DMS114 treated with DMSO at 0.1 percent for 48 hours (cell line): ENCODE results near the gene TNFRSF21.

Experiments used
- DNase-seq: peaks from one replicate; lab custom pipeline; 2025; ENCODE audit not compliant: unreplicated experiment; lab: John Stamatoyannopoulos, UW

TNFRSF21 gene

DNA sequence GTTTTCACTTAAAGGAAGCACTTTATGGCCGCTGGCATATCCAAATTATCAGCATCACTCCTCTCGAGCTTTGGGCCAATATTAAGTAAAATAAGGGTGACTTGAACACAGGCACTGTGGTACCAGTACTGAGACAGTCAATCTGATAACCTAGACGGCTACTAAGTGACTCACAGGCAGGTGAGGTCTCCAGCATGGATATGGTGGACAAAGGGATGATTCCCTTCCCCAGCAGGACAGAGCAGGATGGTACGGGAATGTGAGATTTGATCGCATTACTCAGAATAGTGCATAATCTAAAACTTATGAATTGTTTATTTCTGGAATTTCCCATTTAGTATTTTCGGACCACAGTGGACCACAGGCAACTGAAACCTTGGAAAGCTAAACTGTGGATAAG lies 55.7 kb downstream of the TNFRSF21 start:
- DNase-seq = no peak

DNA sequence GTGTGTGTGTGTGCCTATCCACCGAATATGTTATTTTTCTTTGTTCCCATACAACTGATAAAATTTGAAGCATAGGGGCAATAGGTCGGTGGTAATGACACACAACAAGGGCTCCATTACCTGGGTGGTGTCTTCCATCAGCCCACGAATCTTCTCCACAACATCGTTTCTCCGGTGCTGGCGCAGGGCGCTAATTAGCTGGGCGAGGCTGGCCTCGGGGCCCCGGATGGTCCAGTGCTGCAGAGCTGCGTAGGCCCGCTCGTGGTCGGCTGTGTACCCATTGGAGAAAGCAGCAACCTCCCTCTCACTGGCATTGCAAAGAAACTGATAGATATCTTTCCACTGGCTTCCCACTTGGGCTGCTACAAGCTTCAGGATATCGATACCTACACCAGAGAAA lies 56.6 kb downstream of the TNFRSF21 start:
- no peak for DNase-seq

DNA sequence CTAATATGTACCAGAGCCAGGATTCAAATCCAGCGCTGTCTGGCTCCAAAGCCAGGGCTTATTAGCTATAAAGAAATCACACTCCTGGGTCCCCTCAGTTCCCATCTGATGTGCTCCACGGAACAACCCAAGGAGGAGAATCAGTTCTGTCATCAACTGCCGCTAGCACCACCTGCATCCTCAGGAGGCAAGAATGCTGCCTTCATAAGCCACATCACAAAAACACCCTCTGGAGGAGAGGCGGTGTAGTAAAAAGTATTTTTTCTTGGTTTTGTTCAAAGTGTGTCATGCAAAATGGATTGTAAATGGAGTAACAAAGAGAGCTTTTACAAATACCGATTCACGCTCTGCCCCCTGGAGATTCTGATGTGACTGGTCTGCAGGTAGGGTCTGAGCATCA lies 57.1 kb downstream of the TNFRSF21 start:
- DNase-seq = no peak

DNA sequence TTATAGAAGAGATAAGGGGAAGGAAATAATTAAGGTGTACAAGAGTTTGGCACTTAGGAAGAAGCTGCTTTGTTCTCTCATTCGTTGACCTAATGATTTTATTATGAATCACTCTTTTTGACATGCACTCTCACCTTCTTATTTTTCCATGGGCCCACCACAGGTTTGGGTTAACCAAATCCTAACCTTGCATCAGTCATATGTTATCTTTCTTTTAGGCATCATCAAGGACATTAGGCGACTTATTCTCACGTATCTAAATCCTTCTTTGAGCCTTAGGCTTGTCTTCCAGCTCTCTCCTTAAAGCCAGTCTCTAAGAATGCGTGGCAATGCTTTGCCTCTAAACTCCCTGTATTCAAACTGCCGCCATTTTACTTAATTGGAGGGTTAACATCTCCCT lies 58.3 kb downstream of the TNFRSF21 start:
- no peak for DNase-seq

DNA sequence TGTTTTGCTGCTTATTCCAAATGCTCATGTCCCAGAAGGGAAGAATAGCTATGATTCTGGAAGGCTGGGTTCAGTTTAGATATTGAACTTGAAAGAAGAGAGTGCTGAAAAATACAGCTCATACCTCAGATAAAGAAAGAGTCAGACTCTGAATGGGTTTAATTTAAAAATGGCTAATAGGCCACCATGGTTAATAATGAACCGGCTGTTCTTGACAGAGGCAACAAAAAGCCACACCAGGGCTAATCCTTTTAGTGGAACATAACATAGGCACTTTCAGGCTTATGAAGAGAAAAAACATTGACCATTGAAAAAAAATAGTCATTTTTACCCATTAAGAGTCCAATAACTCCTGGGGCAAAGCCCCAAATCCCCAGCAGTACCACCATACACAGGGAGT lies 59.4 kb downstream of the TNFRSF21 start:
- no peak for DNase-seq

DNA sequence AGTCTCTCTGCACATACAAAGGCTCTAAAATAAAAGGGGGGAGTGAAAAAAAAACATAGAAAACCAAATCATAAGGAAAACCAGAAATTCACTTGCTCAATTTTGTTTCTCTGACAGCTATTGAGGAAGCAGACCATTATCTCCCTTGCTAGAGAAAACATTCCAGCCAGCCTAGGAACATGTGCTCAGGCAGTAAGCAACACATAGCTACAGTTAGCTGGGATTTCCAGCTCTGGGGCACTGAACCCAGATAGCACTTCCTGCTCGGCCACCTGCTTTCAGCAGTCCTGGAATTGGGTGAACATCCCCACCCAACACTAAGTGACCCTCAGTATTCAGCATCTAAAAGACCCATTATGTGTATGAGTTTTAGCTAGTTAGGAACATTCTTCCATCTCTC lies 61.3 kb downstream of the TNFRSF21 start:
- no peak for DNase-seq

DNA sequence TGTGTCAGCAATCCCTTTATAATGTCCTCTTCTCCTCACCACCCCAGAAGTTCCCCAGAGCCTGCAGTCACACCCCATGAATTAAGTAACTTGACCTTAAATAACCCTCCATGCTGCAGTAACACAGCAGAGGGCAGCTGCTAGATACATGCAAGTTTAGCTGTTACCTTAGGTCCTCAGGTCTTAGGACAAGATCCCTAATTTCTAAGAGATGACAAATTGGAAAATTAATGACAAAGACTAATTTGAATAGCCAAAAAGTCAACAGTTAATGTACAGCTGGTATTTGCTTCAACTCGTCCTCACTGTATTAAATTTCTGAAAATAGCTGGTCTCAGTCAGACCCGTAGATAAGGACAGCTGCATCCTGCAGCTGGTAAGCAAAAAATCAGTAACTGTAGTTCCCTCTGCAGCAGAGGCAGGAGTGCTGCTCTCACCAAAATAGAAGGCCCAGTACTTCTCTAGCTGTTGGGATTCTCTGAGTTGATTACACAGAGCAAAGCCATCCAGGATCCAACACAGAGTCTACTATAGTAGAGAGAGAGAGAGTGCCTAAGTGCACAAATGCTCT lies 62.4 kb downstream of the TNFRSF21 start:
- no peak for DNase-seq

DNA sequence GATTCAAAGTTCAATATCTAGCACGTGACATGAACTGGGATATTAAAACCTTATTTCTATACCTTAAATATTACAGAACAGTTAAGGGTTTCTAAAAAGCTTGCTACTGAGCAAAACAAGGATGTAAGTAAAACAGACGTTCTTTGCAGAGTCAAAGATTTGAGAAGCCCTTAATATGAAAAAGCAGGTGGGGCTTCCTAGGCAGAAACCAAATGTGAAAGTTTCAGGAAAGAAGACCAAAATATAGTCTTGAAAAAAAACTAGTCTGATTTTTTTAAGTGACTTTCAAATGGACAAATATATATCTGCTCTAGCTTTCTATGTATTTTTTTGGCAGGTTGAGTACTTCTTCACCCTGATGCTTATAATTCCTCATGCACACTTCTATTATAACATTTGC lies 63.2 kb downstream of the TNFRSF21 start:
- no peak for DNase-seq

DNA sequence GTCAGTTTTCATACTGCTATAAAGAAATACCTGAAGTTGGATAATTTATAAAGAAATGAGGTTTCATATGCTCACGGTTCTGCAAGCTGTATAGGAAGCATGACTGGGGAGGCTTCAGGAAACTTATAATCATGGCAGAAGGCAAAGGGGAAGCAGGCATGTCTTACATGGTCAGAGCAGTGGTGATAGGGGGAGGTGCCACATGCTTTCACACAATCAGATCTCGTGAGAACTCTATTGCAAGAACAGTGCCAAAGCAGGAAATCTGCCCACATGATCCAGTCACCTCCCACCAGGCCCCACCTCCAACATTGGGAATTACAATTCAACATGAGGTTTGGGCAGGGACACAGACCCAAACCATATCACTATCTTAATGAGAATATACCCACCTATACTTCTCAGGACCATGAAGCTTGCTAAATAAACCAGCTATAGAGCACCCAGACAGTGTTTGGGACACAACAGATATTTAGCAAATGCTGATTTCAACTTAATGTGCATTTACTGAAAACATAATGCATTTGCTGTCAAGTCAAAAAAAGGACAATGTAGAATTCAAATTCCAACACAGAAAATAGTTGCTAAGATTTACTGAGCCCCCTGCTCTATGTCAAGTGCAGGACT lies 63.8 kb downstream of the TNFRSF21 start:
- DNase-seq = no peak

DNA sequence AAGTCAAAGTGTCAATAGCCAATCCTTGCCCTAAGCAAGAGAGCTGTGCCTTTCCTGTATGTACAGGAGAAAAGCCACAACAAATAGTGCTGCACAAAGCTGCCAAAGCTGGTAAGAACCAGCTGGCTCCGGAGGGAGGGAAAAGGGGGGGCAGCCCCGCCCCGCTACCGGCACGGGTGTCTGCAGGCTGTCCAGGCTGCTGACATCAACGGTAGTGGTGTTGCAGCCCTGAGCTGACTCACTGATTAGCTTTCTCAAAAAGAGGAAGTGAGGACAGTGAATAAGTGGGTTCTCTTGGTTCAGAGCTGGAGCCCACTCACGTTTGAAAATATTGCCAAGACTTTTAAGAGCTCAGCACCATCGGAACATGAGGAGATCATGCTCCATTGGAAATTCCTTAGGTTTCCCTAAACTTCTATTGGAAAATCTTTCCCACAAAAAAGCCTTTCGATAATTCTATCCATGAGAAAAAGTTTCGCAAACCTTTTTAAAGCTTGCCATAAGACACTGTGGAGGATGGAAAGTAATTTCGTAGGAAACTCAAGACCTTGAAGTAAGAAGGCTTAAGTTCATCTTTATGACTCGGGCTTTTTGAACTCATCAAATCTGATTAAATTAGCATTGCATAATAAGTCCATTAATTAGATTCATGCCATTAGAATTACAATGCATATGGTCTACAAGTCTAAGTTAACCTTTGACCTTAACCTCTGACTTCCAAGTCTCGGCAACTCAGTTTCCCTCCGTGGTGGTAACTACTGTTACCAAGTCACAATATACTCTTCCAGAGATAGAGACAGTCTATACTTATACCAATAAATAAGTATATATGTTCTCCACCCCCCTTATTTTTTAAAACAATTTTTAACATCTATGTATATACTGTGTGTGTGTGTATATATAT lies 67.0 kb downstream of the TNFRSF21 start:
- no peak for DNase-seq

DNA sequence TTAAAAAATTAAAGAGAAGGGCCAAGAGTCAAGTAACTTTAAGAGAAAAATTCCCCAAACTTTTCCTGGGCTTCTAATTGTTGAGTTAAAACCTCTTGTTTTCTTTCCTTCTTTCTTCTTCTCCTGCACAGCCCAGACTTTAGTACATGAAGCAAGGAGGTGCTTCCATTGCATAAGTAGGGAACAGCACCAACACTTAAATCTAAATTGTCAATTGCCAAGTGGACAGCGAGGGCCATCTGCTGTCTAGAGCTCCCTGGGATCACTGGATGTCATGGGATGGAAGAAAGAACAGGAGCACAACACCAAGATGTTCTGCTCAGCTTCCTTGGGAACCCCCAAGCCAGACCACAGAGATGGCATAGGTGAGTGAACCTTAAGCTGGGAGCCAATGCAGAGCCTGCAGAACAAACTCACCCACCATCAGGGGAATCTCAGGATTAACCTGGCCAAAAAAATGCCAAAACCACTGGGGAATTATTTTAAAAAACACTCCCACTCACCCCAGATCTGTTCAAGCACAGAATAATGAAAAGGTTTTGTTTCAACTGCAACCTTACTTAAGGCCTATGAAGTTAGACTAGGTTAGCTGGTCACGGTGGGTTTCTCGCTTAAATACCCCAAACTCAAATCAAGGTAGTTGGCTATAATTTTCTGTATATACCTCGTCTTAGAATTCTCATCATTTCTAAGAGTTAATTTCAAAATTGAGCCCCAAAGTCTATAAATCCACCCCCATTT lies 67.8 kb downstream of the TNFRSF21 start:
- DNase-seq = no peak

DNA sequence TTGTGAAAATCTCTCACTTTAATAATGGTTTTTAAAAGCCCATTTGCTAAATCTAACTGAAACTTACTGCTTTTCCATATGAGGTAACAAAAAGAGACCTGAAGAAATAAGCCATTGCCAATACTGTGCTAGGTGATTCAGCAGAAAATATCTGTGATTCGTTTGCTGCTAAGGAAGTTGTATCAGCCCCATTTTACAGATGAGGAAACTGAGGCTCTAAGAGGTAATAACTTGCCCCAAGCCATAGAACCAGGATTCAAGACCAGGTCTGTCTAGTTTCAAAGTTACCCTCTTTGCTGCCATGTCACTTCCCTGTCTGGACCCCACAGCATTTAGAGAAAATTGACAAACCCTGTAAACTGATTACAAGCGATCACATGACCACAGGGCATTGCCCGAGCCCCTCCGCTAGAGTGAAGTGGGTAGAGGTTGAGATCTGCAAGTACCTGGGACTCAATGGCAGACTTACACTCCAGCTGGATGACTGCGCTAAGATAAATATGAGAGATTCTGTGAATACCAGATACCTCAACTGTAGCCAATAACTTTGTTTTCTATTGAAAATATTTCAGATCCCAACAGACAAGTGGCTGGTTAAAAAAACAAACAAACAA lies 69.3 kb downstream of the TNFRSF21 start:
- DNase-seq = no peak

DNA sequence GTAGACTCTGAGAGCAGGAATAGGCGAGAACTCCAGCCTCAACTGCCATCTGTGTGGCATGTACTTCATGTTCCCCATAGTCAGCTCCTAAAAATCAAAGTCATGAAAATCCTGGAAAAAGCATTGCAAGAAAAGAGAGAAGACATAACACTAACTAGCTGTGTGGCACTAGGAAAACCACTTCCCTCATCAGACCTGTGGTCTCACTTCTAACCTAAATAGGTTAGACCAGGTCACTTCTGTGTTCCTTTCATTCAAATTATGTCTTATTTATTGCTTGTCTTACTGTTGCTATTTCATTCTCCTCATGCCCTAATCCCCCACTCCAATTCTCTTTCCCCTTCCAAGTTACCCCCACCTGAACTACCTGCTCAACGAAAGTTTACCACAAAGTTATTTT lies 70.2 kb downstream of the TNFRSF21 start:
- no peak for DNase-seq

DNA sequence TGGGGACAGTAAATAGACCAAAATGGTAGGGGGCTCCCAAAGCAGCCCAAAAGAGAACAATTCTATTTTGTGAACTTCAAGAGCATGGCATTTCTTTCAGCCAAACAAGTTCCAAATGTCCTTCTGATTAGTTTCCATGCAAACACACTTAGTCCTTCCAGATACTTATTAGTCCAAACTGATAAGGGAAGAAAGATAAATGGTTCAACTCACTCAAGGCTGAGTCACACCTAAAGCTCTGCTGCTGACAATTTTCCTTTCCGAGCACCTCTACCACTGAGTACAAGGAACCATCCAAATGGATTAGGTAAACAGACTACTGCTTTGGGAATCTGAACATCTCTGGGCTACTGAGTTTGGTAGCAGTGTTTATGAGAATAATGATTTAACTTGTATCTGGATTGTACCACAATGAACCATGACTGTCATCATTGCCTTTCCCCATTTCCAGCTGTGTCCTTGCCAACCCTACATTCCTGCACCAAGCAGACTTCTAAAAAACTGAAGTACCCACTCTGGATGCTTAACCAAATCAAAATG lies 71.2 kb downstream of the TNFRSF21 start:
- DNase-seq = no peak

DNA sequence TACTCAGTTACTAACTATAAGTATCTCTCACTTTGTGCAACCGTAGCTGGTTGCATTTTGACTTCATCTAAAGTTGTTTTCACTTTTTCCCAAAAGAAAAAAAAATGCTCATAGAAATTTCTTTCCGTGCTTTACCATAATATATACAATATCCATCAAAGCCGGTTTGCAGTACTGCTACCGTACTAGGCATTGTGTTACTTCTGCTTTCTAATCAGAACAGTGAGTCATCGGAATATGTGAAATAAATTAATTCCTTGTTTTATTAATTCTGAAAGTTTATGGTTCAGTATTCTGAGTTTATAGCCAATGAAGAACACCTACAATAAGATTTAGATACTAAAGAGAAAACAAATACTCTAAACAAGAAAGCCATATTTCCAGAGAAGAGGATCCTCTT lies 72.5 kb downstream of the TNFRSF21 start:
- no peak for DNase-seq

DNA sequence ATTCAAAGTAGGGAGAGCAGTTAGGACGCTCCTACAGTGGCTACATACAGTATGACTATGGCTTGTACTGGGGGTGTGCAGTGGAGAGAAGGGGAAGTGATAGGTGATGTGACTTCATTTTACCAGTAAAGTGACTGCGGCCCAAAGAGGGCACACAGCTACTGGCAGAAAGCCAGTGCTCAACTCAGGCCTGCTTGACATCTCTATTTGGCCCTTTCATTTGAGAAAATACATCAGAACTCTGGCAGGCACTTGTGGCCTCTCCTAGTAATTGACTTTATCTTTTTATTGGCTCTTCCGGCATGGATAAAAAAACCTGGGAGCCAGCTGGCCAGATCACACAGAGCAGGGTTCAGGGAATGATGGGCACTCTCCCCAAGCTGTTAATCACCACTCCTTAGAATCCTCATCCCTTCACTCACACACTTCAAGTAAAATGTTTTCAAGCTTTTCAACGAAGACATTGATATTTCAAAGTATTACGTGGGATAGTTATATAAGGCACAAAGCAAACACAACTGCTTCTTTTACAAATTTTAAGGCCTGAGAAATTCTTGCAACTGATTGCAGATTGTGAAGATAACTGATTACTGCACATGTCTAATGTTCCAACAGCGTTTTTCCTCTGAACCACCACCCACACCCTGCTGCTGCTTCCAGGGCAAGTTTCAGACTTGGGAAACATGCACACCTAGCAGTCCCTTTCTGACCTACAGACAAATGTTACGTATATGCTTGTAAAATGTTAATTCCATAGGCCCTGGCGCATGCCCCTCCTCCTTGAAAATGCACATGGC lies 73.5 kb downstream of the TNFRSF21 start:
- DNase-seq = no peak

DNA sequence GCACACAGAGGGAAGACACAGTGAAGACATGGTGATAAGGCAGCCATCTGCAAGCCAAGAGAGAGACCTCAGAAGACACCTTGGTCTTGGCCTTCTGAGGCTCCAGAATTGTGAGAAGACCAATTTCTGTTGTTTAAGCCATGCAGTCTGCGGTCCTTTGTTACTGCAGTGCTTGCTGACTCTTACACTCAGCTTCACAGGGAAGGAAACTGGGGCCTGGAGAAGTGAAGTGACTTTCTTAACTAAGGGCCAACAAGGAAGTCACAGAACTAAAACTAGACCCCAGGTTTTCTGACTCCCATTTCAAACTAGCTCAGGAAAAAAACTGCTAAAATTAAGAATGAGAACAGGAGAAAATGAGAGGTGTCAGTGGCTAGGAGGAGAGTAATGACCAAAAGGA lies 74.3 kb downstream of the TNFRSF21 start:
- no peak for DNase-seq

DNA sequence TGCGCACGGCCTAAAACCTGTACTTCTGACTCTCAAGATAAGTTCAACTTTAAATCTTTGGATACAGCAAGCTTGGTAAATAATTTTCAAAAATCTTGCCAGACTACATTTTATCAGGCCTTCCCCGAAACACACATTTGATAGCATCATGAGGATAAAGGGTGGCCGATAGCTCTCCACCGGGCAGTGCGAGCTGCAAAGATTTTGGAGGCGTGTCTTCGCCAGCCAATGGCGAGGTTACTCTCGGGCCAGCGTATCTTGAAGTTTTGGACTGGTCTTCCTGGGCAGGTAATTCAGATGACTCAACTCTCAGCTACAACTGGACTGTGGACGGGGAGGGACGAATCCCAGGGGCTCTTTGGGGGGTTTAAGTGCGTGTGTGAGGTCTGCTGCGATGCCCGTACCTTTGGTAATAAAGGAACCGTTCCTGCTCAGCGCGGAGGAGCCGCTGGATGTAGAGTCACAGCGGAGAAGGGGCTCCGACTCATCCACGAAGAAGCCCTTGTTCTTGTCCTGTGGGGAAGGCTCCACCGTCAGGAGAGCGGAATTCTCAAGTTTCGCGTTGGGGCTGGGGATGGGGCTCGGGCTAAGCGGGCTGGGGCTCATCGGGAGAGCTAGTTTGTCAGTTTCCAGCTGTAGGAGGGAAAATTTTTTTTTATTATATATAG lies 75.3 kb downstream of the TNFRSF21 start:
- no peak for DNase-seq

DNA sequence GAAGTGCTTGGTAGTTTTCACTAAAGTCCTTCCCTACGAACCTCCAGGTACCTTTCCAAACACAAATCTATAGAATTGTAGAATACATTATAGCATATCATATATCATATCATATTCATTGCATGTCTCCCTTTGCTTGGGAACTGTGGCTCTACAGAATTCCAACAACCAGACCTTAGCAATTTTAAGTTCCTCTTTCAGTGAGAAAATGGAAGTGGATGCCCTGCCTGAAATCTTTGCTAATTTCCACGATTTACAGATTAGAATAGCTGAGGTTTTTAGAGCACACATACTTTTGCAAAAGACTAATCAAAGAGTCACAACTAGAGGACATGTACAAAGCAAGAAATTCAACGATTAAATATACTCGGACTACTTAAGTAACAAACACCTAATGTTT lies 78.6 kb downstream of the TNFRSF21 start:
- no peak for DNase-seq

DNA sequence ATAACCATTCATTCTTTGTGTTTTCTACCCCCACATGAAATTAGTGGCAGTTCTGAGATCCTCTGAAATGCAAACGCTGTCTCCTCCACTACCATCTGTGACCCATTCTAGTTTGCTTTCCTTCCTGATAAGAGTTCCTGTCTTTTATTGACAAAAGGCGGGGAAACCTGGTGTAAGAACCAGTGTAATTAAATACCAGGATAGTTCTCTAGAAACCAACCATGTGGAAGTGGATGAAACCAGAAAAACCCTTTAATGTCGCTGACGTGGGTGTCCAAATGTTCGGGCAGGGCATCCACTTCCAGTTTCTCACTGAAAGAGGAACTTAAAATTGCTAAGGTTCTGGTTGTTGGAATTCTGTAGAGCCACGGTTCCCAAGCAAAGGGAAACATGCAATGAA lies 79.1 kb downstream of the TNFRSF21 start:
- DNase-seq = no peak
